GM12864 (cell line): ENCODE measurements around the gene FAM234B.

Experiments used
- DNase-seq: peaks from one replicate; pipeline ENCODE4 v3.0.0-alpha.2; 2011; ENCODE audit warnings: low read depth
- H3K4me3 ChIP-seq: 2 replicates; pipeline ENCODE4 v1.5.1; 2011; ENCODE audit warnings: mild to moderate bottlenecking, low read depth, low read length, control low read depth
- CTCF ChIP-seq: IDR thresholded peaks from 2 replicates; pipeline ENCODE4 v1.5.1; 2011; ENCODE audit warnings: low read depth, mild to moderate bottlenecking, moderate library complexity, low read length, control low read depth, inconsistent platforms; ENCODE audit errors: missing control alignments

The FAM234B gene

GRCh38 chr12:13044002-13044905 is at the start of gene FAM234B:
TSS of gene FAM234B (plus strand) at chr12:13044381. CDS start at chr12:13044404, 23 bp downstream.
- TF ChIP-seq CTCF, result no peak
- peak; percentile 5 for DNase-seq
- H3K4me3 ChIP-seq, result peak within 1 kb of the TSS; percentile 85

- TF ChIP-seq CTCF, result no peak
- no peak overlapping the region for H3K4me3 ChIP-seq
- DNase-seq, result no peak
Observed at GRCh38 chr12:12995088-12995487, 49.1 kb upstream of the FAM234B start.

- no peak overlapping the region for H3K4me3 ChIP-seq
- TF ChIP-seq CTCF, result no peak
- DNase-seq, result no peak
Observed at GRCh38 chr12:12996209-12996608, 48.0 kb upstream of the FAM234B start.

GRCh38 chr12:12997156-12997555 is 47.0 kb upstream of the FAM234B start:
- H3K4me3 ChIP-seq, result no peak overlapping the region
- DNase-seq, result no peak
- no peak for TF ChIP-seq CTCF

- H3K4me3 ChIP-seq, result no peak overlapping the region
- DNase-seq, result no peak
- no peak for TF ChIP-seq CTCF
Observed at GRCh38 chr12:12997734-12998133, 46.4 kb upstream of the FAM234B start.

- DNase-seq, result no peak
Observed at GRCh38 chr12:12998248-12998647, 45.9 kb upstream of the FAM234B start.

More at GRCh38 chr12:12998248-12998647, 45.9 kb upstream of the FAM234B start:
- H3K4me3 ChIP-seq, result no peak overlapping the region
- no peak for TF ChIP-seq CTCF
